GM21717 (cell line): ENCODE data around the gene KIAA0319L.

Experiments
- ATAC-seq: cut with Tn5 transposase; IDR thresholded peaks from one replicate; pipeline ENCODE4 v1.9.1; 2021; ENCODE audit warnings: mild to moderate bottlenecking, moderate library complexity; ENCODE audit not compliant: unreplicated experiment

KIAA0319L gene

DNA sequence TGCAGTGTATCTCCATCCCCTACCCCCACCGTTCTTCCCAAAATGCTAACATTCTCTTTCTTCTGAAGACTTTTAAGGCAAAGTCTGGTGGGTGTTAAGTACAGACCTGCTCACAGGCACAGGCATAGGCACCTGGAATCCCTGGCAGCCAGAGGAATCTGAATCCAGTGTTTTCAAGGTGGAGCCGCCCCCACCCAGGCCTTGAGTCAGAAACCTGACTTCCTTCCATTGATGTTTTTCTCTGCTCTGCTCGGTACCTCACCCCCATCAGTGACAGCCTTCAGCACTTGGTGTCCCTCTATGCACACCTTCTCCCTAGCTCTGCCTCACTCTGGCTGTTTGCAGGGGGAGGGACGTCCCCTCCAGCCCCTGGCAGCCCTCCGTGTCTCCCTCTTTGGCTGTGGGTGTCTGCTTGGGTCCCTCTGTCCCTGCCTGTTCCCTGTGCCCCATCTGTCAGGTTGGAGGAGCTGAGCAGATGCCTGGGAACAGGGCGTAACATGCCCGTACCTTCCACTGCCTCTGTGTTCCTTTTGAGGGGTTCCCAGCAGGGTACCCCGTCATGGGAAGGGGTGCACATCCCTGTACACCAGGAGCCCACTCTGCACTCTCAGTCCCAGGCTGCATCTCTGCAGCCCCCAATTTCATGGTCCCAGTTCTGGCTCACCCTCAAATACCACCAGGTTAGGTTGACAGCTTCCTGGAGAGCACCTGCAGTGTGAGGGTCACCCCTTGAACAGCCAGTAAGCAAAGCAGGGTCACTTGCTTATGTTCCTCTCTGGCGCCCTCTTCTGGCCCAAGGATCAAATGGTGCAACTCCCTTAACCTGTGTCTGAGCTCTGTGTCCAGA, 7.1 kb upstream of the KIAA0319L start:
- ATAC-seq: no peak

DNA sequence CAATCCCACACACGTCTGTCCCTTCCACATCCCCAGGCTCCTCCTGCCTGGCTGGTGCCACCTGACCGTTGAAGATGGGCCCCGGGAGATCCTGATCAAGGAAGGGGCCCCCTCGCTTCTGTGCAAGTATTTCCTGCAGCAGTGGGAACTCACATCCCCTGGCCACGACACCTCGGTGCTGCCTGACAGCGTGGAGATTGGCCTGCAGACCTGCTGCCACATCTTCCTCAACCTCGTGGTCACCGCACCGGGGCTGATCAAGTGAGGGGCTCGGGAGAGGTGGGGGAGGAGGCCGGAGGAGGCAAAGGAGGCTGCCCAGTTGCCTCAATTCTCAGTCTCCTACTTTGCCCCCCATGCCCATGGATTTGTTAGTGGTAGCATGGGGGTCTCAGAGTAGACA, 6.0 kb upstream of the KIAA0319L start:
- no peak for ATAC-seq

DNA sequence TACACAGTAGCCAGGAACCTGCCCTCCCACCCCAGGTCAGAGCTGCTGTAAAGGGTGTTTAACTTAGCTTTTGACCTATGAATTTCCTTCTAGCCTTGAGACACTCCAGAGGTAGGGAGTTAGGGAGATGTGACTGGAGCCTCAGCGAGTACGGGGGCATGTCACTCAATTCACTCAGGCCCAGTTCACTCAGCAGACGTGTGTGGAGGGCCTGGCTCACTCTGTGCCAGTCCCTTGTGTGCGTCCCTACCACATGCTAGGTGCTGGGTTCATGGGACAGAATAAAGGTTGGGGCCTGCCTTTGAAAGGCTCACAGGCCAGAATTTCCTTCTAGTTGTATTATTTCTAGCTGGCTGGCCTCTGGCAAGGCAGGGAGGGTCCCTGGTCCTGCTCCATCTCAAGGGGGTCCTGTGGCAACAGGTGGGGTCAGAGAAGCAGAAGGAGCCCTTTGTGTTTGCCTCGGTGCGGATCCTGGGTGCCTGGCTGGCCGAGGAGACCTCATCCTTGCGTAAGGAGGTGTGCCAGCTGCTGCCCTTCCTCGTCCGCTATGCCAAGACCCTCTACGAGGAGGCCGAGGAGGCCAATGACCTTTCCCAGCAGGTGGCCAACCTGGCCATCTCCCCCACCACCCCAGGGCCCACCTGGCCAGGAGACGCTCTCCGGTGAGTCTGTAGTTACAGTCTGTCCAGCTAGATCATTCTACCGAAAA, 4.9 kb upstream of the KIAA0319L start:
- ATAC-seq: no peak

DNA sequence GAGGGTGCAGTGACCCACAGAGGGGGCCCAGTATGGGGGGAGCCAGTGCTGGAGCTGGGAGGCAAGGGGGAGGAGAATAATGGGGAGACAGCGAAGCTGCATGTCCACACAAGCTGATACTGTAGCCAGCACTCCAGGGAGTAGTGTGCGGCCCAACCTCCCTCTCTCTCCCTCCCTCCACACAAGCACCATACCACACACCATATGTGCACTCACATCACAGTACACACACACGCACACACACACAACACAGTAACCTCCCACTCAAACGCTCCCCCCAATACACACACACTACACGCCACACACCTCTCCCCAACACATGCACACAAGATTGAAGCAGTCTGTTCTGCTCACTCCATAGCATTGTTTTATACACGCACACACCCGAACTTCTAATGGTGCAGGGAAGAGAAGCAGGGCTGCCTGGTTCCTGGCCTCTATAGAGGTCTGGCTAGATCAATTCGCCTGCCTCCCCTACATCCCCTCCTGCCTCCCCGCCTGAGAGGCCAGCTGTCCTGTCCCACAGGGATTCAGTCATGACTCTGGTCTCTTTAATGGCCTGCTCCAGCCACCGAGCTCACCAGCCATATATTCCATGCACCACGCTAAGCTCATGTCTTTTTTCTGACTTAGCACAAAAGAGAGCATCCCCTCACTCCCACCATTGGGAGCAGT, 4.2 kb upstream of the KIAA0319L start:
- no peak for ATAC-seq

DNA sequence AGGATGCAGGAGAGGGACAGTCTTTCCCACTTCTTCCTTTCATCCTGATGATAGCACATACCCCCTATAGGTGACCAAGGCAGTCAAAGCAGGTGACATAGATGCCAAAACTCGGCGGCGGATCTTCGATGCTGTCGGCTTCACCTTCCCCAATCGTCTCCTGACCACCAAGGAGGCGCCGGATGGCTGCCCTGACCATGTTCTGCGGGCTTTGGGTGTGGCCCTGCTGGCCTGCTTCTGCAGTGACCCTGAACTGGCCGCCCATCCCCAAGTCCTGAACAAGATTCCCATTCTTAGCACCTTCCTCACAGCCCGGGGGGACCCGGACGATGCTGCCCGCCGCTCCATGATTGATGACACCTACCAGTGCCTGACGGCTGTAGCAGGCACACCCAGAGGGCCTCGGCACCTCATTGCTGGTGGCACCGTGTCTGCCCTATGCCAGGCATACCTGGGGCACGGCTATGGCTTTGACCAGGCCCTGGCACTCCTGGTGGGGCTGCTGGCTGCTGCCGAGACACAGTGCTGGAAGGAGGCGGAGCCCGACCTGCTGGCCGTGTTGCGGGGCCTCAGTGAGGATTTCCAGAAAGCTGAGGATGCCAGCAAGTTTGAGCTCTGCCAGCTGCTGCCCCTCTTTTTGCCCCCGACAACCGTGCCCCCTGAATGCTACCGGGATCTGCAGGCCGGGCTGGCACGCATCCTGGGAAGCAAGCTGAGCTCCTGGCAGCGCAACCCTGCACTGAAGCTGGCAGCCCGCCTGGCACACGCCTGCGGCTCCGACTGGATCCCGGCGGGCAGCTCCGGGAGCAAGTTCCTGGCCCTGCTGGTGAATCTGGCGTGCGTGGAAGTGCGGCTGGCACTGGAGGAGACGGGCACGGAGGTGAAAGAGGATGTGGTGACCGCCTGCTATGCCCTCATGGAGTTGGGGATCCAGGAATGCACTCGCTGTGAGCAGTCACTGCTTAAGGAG, 3.3 kb upstream of the KIAA0319L start:
- no peak for ATAC-seq

DNA sequence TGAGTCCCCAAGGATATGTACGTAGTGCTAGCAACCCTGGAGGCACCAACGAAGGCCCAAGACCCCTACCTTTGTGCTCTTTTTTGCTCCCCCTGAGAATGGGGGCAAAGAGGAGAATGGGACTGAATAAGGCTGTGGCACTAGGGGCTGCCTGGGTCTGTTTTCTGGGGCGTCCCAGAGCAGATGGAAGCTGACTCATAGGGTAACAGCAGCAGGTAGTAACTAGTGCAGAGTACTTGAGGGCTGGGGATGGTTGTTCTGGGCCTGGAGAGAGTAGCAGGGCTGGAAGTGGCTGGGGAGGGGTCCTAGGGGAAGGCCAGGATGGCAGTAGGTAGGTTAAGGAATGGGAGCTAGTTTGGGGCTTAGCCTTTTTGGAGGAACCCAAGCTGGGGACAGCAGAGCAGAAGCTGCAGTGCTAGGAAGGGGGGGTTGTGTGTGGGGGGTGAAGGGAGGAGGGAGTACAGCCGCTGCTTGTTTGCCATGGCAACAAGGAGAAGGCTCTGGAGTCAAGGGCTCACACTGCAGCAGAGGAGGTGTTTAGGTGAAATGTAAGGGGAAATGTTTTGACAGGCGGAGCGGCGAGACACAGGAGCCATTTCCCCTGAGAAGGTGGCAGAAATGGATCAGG, 2.2 kb upstream of the KIAA0319L start:
- no peak for ATAC-seq

DNA sequence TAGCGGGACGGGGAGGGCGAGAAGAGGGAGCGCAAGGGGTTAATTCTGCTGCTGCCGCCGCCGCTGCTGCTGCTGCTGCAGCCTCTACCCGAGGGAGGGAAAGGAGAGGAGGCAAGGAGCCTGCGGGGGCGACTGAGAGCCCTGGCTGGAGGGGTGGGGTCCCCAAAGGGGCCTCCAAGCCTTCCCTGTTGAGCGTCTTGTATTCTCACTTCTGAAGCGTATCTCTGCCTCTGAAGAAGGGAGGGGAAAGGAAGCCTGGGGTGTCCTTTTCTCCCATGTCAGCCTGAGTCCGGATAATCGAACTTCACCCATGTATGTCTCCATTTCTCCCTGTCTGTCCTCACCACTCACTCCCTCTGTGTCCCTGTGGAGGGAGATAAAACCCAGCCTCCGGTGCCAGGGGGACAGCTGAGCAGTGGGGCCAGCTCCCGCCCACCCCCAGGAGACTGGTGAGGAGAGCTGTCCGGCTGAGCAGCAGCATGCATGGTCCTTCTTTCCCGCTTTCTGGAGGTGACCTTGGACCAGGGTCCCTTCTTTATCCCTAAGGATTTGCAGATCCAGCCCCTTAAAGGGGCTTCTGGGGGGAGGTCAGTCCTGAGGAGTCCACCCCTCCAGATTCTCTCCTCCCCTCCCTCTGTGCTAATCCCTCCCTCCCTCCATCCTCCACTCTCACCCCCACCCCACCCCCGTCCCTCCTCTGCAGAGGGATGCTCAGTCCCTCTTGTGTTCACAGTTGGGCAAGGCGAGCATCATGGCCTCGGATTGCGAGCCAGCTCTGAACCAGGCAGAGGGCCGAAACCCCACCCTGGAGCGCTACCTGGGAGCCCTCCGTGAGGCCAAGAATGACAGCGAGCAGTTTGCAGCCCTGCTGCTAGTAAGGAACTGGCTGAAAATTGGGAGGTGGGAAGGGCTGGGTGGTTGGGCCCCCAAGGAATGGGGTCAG, 1.4 kb upstream of the KIAA0319L start:
- no peak for ATAC-seq

DNA sequence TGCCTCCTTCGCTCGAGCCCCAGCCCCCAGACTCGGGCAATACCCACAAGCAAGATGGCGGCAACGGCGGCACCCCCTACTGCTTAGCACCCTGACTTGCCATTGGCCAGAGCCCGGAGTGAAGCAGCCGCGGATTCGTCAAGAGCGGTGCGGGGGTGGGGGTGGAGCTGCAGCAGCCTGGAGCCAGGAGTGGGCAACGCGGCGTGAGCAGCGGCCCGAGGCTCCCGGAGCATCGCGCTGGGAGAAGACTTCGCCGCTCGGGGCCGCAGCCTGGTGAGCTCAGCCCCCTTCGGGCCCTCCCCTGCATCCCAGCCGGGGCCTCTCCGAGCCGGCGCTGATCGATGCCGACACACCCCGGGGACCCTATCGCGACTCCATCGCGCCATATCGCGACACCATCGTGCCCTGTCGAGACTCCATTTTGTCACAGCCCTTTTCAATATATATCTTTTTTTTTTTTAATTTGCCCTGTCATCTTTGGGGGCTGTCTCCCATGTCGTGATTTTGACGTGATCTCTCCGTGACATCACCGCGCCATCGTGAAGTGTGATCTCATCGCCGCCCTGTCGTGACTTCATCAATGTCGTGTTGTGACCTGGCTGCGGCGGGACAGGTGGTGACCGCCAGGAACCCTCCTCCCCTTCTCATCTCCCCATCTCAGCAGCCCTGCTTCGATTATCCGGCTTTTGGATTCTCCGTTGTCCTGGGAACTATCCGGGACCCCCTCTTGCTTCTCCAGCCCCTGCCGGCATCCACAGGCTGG, 589 bp upstream of the KIAA0319L start, which contains the start of gene NCDN:
Gene NCDN (plus strand): TSS at position 189 of the 763 bp plus-strand sequence. CDS start 392 bp downstream, at position 581.
- ATAC-seq: peak; percentile 85

DNA sequence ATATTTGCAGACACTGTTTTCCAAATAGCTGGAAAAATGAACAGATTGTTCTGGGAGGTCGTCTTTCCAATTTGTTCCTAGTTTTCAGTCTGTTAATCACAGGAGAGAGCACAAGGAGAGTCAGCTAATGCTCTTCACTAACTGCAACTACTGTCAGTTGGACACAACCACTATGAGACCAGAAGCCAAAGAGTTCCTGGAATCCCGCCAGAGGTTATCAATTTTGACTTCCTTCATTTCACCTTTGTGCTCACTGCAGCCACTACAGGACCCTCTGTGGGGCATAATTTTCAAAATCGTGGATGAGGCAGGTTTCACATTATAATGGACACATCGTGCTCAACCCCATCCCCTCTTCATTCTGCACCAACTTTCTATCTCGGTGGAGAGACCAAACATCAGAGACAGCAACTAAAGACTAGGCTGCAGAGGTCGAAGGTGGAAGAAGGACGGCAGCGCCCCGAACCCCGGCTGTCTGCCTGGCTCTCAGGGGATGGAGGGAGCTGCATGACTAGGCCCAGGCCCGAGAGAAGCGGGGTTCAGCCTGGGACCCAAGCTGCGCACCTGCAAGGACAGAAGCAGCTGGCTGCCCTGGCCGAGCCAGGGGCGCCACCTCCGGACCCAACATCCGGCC, 602 bp downstream of the KIAA0319L start:
- ATAC-seq: no peak

DNA sequence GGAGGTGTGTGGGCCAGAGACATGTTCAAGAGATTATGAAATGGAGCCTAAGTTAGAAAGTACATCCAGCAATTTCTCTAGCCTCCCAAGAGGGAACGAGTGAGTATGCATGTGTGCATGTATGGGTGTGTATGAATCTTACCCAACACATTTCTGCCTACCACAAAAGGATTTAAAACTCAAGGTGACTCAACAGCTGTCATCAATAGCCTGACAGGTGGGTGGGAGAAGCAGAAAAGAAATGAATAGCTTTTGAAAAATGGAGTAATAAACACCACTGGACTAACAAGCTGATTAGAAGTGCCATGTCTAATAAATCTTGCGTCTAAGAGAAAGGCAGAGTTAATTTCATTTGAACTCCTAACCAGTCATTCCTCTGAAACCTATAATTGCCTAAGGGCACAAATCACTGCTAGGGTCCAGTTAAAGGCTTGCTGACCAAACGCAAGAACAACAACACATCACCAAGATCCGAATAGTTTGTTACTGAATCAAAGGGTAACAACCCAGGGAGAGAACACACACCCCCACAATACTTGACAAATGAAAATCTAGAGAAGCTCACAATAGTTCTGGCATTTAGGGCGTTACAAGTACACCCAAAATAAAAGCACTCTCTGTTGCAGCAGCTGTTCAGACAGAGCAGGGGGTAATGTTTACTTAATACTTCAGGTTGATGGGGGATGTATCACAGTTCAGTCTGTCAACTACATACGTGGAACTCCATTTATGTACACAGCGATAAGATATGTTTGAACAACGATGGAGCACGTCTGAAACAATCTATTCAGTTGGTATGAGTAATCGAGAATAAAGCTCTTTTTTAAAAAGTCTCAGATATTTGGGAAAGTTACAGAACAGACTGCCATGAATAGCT, 1.4 kb downstream of the KIAA0319L start:
- ATAC-seq: no peak

DNA sequence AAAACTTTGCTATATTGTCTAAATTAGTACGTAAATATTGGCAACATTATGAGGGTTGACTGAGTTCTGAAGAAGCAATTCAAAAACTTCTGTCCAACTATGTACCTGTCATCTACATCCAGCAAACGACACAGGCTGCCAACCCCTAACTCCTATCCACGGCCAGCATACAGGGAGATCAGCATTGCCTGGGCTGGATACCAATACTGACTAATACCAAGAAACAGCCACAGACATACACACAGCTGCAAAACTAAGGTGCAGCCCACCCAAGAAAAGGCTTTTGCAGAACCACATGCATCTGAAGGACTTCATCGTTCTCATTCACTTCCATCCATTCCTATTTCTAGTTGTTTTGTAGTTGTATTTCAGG, 2.0 kb downstream of the KIAA0319L start:
- ATAC-seq: no peak

DNA sequence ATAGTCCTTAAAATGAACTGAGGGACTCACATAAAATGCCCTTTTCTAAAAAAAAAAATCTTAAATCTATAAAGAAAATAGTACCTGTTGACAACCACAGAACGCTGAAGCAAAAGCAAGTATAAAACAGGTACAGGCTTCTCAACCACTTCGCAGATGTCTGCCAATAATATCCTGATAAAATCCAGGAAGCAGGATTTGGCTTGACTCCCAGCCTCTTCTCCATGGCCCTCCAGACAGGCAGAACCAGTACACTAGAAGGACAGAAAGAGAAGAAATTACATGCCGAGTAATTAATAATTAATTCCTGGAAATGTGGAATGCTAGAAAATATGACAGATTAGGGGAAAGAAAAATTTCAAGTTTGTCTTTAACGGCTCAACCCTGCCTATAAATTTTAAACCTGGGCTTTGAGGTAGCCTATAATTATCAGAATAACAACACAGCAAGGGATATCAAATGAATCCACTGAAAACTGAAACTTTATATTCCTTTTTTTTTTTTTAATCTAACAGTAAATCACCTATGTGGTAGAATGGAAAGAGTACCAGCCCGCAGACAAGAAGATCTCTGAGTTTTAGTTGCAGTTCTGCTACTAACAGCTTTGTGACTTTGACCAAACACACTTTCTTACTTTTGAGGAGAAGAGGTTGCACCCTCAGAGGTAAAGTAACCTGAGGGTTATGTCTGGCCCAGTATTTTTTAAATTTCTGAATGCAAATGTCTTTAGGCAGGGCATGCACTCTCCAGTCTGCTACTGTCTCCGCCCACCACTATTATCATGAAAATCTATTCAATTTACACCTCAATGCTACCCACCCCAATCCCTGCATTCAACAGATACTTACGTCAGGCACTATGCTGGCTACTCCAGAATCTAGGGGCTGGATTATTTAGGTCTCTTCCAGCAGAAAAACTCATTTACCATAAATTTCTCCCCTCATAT, 2.7 kb downstream of the KIAA0319L start:
- ATAC-seq: no peak

DNA sequence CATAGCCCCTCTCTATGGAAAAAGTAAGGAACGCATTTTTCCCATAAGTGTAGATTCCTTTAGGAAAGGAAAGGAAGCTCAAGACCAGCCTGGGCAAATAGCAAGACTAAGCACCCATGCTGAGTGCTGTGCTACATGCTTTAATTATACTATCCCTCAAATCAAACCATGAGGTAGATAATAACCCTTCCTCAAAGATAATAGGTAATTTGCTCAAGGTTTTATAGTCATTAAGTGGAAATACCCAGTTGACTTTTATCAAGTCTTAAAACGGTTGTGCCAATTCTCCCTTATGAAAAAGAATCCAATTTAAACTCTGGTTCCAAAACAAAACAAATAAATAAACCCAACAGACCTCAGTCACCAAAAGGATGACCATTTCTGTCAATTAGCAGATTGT, 3.4 kb downstream of the KIAA0319L start:
- no peak for ATAC-seq

DNA sequence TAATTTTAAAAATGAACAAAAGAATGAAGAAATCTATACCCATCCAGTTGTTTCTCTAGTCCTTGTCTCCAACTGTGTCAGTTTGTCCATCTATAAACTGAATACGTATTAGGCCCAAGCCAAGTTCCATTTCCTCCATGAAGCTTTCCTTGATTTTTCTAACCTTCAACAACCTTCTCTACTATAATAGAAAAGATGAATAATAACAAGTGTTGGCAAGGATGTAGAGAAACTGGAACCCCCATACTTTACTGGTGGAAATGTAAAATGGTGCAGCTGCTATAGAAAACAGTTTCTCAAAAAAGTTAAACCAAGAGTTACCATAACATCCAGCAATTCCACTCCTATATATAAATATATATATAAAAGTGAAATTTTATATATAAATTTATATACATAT, 10.6 kb downstream of the KIAA0319L start:
- ATAC-seq: no peak

DNA sequence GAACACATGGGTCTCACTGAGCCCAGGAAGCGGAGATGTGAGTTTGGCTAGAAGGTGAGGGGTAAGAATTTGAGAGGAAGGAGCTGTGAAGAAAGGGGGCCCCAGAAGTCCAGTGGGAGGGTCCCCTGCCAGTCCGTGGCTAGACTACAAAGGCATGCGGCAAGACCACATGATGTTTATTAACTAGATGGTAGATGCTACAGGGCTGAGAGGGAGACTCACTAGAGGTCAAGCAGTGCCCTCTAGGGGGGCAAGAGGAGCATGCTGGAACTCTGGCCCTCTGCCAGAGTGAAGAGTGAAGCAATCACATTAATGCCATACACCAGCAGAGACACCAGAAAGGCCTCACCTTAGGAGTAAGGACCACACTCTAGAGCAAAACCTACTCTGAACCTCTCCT, 12.2 kb downstream of the KIAA0319L start:
- ATAC-seq: no peak

DNA sequence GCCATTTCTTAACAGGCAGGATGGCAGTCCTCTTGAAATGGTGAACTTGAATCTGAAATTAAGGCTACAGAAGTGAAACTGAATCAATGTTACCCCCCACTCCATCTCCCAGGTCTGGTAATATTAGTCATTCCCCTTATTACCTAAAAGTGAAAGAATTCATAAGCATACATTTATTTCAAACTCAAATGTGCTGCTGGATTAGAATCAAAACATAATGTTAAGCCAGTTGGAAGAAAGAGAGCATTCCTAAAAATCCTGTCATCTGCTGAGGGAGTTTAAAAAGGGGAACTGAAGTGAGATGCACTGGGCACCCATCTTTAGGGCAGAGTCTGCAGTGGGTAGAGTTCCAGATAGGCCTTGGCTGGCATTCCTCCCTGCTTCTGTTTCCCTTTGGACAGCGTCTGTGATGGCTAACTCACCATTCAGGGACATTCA, 17.4 kb downstream of the KIAA0319L start:
- ATAC-seq: no peak
